Brain microvascular endothelial cell (primary cell): Measurements from ENCODE around the gene ELAVL1.
"Not testable (repeated sequence)": the region's sequence is repeated elsewhere in the genome, so short reads cannot be mapped to it uniquely, and the experiment has no call there.

Source experiments
- DNase-seq: peaks from one replicate; pipeline ENCODE4 v3.0.0-alpha.2; 2020
- H3K27ac ChIP-seq: fragments of 250-450 bp; sonication (Bioruptor Pico); 2 replicates; pipeline ENCODE4 v1.5.1; 2020; ENCODE audit warnings: mild to moderate bottlenecking, moderate library complexity
- H3K27me3 ChIP-seq: fragments of 250-450 bp; sonication (Bioruptor Pico); replicated peaks from 2 replicates; pipeline ENCODE4 v1.5.1; 2020; ENCODE audit warnings: mild to moderate bottlenecking
- H3K36me3 ChIP-seq: fragments of 250-450 bp; sonication (Bioruptor Pico); replicated peaks from 2 replicates; pipeline ENCODE4 v1.5.1; 2020; ENCODE audit warnings: mild to moderate bottlenecking
- H3K4me3 ChIP-seq: 2 replicates; pipeline ENCODE4 v1.5.1; 2011; ENCODE audit warnings: low read depth, mild to moderate bottlenecking, control low read depth, low read length, moderate library complexity
- CTCF ChIP-seq: IDR thresholded peaks from 2 replicates; pipeline ENCODE4 v1.5.1; 2011; ENCODE audit warnings: low read depth, mild to moderate bottlenecking, moderate library complexity, low read length, control low read depth, inconsistent platforms; ENCODE audit errors: missing control alignments
- in situ Hi-C: cut with HindIII; loops from 2 replicates; pipeline ENCODE4 v1.10.0; 2017; ENCODE audit warnings: low sequenced_read_pairs, low pct_ligation_motif_present

Gene ELAVL1

DNA sequence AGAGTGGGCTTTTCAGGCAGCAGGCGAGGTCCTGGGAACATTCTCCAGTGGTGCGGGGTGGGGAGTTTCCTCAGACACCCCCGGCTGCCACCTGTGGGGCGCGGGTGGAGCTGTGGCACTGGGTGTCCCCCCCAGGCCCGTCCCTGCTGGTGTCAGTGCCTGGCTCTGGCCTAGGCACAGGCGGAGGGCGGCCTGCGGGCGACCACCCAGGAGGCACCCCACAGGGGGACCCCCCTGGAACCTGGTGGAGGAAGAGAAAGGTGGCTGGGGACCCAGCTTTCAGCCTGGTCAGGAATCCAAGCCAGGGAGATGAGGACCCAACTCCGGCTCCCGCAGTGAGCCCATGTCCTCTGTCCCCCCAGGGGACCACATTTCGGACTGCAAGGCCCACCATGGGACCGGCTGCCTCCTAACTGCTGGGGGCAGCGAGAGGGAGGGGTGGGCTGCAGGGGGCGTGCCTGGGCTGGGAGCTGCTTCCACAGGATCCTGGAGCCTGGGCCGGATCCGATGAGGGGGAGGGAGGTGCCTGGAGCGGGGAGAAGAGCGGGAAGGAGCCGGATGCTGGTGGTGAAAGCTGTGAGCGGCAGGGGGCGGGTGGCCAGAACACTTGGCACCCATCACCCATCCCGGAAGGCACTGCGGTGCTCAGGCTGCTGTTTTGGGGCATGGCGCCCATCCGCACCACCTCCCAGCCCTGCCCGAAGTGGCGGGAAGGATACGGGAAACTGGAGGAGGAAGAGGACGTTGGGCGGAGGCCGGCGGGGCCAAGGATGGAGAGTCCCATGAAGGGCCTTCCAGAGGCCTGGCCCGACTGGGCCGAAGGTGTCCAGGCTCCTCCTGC is 74.0 kb downstream of the ELAVL1 start:
- no peak for DNase-seq
- in situ Hi-C loops = no loop called here
- Histone ChIP-seq H3K4me3 (no peak overlapping the region), H3K27ac (no peak overlapping the region), H3K36me3 (peaks cover 51% of the 10 kb centered on the region), H3K27me3 (no peaks in the 10 kb centered on the region)
- no peak for TF ChIP-seq CTCF

- no peak for DNase-seq
- H3K27ac ChIP-seq = no peak overlapping the region
- in situ Hi-C loops = no loop called here
- H3K27me3 ChIP-seq = no peaks in the 10 kb centered on the region
- peaks cover 44% of the 10 kb centered on the region for H3K36me3 ChIP-seq
- no peak overlapping the region for H3K4me3 ChIP-seq
- no peak for TF ChIP-seq CTCF
These were observed 74.7 kb downstream of the ELAVL1 start for GRCh38 chr19:7930765-7931164.

GRCh38 chr19:7930030-7930429 is 75.4 kb downstream of the ELAVL1 start:
- H3K4me3 ChIP-seq, DNase-seq, in situ Hi-C loops, H3K27me3 ChIP-seq: not testable (repeated sequence)
- Histone ChIP-seq H3K36me3 (peaks cover 40% of the 10 kb centered on the region), H3K27ac (peak overlapping the region; percentile 87)

DNA sequence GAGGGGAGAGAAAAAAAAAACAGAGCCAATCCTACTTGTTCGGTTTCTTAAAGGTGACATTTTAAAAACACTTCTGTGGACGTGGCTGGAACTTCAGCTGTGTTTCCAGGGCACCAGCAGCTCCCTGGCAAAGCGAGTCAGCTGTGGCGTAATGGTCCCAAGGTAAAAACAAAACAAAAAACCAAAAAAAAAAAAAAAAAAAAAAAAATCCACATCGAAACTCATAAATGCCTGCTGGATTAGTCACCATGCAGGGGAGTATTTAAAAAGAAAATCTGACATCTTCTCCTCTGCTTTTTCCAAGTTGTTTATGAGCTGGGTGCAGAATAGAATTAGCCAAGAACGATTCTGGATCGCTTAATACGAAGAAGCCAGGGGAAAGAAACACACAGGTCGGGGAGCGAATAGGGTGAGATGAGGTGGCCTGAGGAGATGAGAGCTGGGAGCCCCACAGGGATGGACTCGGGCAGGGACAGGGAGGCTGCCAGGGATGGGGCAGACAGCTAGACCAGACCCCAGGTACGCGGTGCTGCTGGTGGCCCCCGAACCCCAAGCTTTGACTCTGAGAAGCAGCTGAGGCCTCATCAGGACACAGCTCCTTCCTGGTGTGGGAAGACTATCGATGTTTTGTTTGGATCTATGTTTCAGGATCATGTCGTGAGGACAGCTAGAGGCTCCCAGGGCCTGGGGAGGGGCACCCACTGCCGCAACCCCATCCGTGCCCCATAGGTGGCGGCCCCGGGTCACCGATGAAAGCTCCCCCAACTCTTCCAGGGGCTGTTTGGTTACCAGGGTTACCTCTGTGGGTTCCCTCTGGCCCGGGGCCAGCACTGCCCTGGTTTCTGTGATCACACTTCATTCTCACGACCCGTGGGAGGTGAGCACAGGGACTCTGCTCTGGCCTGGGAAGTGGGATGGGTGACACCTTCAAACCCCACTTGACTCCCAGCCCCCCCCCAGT is 76.4 kb downstream of the ELAVL1 start:
- peaks cover 33% of the 10 kb centered on the region for H3K36me3 ChIP-seq
- TF ChIP-seq CTCF = peak; percentile 66
- H3K4me3 ChIP-seq = peak overlapping the region; percentile 3
- in situ Hi-C loops = no loop called here
- H3K27me3 ChIP-seq = no peaks in the 10 kb centered on the region
- peak overlapping the region; percentile 87 for H3K27ac ChIP-seq
- peak; percentile 82 for DNase-seq

GRCh38 chr19:7928334-7928706 is 77.1 kb downstream of the ELAVL1 start:
- H3K4me3 ChIP-seq = no peak overlapping the region
- peak overlapping the region; percentile 87 for H3K27ac ChIP-seq
- H3K27me3 ChIP-seq = no peaks in the 10 kb centered on the region
- DNase-seq = no peak
- H3K36me3 ChIP-seq = peaks cover 26% of the 10 kb centered on the region
- TF ChIP-seq CTCF = no peak
- in situ Hi-C loops = no loop called here

GRCh38 chr19:7927605-7928333 is 77.7 kb downstream of the ELAVL1 start:
- Histone ChIP-seq H3K27me3 (no peaks in the 10 kb centered on the region), H3K27ac (peak overlapping the region; percentile 87), H3K36me3 (peaks cover 25% of the 10 kb centered on the region), H3K4me3 (no peak overlapping the region)
- no peak for TF ChIP-seq CTCF
- in situ Hi-C loops = no loop called here
- DNase-seq = no peak
